OCI-M1 (cell line): ENCODE results near the gene NAT16.
"Not testable (repeated sequence)": the region's sequence is repeated elsewhere in the genome, so short reads cannot be mapped to it uniquely, and the experiment has no call there.

Experiments
- DNase-seq: peaks from one replicate; lab custom pipeline; 2025; lab: John Stamatoyannopoulos, UW

The NAT16 gene

GRCh38 chr7:101125989-101126650 lies 54.0 kb downstream of the NAT16 start:
- no peak for DNase-seq

GRCh38 chr7:101124376-101125056 lies 55.6 kb downstream of the NAT16 start:
- DNase-seq, result peak; percentile 90

- no peak for DNase-seq
Measured at GRCh38 chr7:101123703-101124068, 56.4 kb downstream of the NAT16 start.

GRCh38 chr7:101122933-101123702 lies 57.0 kb downstream of the NAT16 start:
- no peak for DNase-seq

DNA sequence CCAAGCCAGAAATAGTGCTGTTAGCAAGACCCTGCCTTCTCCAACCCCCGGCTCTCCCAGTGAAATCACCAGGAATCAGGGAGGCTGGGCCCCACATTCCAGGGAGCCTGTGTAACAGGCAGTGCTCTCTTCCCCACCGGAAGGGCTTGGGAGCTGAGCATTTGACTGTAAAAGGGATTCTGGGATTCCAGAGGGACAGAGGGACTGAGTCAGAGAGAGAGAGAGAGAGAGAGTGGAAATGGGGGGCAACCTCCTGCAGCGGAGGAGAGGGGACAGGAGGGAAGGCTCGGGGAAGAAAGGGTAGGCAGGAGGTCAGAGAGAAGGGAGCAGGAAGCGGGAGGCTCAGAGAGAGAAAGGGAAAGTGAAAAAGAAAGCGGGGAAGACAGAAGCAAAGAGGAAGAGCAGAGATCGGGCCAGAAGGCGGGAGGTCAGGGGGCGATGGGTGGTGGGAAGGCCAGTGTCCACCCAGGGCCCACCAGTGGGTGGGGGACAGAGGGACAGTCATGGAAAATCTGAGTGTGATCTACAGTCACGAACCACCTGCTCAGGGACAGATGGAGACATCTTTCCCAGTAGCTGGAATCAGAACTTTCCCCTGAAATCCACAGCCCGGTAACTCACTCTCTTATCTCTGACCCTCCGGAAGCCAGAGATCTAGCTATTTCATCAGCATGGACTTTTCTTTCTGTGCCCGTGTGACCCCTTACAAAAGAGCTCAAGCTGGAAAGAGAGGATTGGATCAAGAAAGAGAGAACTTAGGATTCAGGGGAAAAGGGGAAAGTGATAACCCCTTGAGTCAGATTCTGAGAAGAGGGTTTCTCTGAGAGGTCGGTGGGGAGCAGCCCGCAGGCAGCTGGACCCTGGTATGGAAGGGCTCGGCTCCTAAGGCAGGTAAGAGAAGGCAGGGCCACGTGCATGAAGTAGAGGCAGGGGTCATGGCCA lies 57.8 kb downstream of the NAT16 start:
- peak; percentile 89 for DNase-seq

DNA sequence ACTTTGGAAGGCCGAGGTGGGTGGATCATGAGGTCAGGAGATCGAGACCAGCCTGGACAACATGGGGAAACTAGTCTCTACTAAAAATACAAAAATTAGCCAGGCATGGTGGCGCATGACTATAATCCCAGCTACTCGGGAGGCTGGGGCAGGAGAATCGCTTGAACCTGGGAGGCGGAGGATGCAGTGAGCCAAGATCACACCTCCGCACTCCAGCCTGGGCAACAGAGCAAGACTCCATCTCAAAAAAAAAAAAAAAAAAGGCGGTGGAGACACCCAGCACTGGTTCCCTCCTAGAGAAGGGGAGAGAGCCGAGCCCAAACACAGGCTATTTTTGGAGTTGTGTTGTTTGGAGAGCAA lies 58.5 kb downstream of the NAT16 start:
- not testable (repeated sequence) for DNase-seq
